ENCODE data around the gene SYNE1. TPM values are rescaled to one million over a fixed set of nuclear protein-coding genes. Genes with fewer than 3 reads are reported as not detected.

Gene SYNE1
- total RNA-seq, 1 donor from 2014 or later = 24.9 TPM

DNA sequence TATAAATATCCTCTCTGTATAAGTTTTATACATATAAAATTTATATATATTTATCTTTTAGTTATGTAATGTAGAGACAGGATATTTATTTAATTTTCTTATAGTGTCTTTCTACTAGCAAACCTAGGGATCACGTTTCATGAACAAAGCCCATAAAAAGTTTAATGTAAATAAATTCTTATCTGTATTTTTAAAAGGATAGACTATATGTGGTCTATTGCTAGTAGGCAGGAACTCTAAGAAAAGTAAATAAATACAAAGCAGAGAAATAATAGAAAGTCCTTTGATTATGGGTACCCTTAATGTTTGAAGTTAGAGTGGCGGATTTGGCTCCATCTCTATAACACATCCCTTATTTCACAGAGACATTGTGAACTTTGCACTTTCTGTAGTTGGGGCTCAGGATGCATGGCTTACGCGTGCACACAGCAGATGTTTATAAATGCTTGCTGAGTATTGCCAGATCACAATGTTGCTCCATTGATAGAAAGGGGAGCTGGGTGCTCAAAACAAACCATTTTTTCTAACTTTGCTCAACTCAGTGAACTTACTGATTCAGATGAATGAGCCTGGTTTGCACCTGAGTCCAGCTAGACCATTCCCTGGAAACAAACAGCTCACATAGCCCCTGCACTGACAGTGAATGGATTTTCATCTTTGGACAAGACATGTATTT lies 179.1 kb downstream of the SYNE1 start:
- Mint-ChIP-seq H3K27ac (ENCODE audit: unreplicated experiment) (no peak overlapping the region), H3K4me1 (peaks cover 4% of the 10 kb centered on the region)

DNA sequence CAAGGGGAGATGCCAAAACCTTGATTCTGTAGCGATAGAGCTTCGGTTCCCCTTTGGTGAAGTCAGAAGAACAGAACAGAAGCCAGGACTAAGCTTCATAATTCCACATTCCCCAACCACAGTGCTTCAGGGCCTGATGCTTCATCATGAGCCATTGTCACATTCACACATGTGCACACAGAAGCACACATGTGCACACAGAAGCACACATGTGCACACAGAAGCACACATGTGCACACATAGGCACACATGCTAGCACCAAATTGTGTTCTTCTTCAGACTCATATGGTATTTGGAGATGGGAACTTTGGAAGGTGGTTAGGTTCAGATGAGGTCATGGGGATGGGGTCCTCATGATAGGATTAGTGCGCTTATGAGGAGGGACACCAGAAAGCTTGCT lies 183.2 kb downstream of the SYNE1 start:
- no peak for DNase-seq (ENCODE audit: low read depth, low spot score)
- Mint-ChIP-seq H3K27ac (ENCODE audit: unreplicated experiment) (no peak overlapping the region), H3K27me3 (ENCODE audit: low read depth) (peaks cover 14% of the 10 kb centered on the region), H3K9me3 (no peaks in the 10 kb centered on the region), H3K36me3 (ENCODE audit: low read depth) (no peaks in the 10 kb centered on the region), H3K4me1 (peaks cover 4% of the 10 kb centered on the region), H3K4me3 (no peak overlapping the region)
- TF ChIP-seq, protein P1, sequence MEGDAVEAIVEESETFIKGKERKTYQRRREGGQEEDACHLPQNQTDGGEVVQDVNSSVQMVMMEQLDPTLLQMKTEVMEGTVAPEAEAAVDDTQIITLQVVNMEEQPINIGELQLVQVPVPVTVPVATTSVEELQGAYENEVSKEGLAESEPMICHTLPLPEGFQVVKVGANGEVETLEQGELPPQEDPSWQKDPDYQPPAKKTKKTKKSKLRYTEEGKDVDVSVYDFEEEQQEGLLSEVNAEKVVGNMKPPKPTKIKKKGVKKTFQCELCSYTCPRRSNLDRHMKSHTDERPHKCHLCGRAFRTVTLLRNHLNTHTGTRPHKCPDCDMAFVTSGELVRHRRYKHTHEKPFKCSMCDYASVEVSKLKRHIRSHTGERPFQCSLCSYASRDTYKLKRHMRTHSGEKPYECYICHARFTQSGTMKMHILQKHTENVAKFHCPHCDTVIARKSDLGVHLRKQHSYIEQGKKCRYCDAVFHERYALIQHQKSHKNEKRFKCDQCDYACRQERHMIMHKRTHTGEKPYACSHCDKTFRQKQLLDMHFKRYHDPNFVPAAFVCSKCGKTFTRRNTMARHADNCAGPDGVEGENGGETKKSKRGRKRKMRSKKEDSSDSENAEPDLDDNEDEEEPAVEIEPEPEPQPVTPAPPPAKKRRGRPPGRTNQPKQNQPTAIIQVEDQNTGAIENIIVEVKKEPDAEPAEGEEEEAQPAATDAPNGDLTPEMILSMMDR (conservative IDR thresholded peaks at IDR 0.05) = no peak

More for the DNA sequence above, 179.1 kb downstream of the SYNE1 start:
- no peak for DNase-seq (ENCODE audit: low read depth, low spot score)
- Mint-ChIP-seq H3K9me3 (no peaks in the 10 kb centered on the region), H3K36me3 (ENCODE audit: low read depth) (no peaks in the 10 kb centered on the region), H3K27me3 (ENCODE audit: low read depth) (peaks cover 14% of the 10 kb centered on the region), H3K4me3 (no peak overlapping the region)
- TF ChIP-seq, protein P1 (conservative IDR thresholded peaks at IDR 0.05) = no peak

DNA sequence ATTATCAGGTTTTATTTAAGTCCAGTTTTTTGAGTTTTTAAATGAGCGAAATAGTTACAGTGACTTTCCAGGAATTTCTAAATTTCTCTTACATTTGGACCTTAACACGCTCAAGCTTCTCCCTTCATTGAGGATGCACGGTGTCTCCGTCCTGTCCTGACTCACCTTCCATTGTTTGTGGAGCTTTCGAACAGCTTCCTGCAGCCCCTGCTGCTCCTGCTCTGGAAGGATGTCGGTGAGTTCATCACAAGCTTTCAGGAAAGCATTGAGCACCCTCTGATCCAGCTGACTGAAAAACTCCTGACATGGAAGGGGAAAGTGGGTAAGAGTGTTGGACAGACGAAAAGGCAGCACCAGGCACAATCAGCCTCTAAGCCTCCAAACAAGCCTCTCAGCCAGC lies 183.7 kb downstream of the SYNE1 start:
- no peak for DNase-seq (ENCODE audit: low read depth, low spot score)
- TF ChIP-seq, protein P1 (conservative IDR thresholded peaks at IDR 0.05) = no peak

DNA sequence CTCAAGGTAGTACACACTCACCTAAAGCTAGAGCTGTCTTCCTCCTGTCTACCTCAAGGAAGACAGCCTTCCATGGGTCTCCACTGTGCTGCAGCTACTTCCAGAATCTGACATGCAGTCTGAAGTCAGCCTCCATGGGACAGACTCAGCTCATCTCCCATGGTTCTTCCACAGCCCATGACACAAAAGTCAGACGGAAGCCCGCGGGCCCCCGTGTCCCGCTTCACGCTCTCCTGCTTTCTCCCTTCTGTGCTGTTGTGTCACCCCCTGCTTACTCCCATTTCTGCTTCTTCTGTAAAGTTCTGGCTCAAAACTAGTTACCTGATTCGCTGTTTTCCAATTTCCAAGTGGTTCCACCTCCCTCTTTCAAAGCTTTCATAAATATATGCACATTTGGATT lies 184.5 kb downstream of the SYNE1 start:
- Mint-ChIP-seq H3K27me3 (ENCODE audit: low read depth) (peaks cover 14% of the 10 kb centered on the region), H3K36me3 (ENCODE audit: low read depth) (no peaks in the 10 kb centered on the region), H3K9me3 (no peaks in the 10 kb centered on the region), H3K4me1 (no peaks in the 10 kb centered on the region), H3K4me3 (no peak overlapping the region), H3K27ac (ENCODE audit: unreplicated experiment) (no peak overlapping the region)
- TF ChIP-seq, protein P1 (conservative IDR thresholded peaks at IDR 0.05) = no peak
- DNase-seq (ENCODE audit: low read depth, low spot score) = no peak

More for the DNA sequence above, 183.7 kb downstream of the SYNE1 start:
- Mint-ChIP-seq H3K36me3 (ENCODE audit: low read depth) (no peaks in the 10 kb centered on the region), H3K4me3 (no peak overlapping the region), H3K27me3 (ENCODE audit: low read depth) (peaks cover 14% of the 10 kb centered on the region), H3K9me3 (no peaks in the 10 kb centered on the region), H3K4me1 (no peaks in the 10 kb centered on the region), H3K27ac (ENCODE audit: unreplicated experiment) (no peak overlapping the region)

DNA sequence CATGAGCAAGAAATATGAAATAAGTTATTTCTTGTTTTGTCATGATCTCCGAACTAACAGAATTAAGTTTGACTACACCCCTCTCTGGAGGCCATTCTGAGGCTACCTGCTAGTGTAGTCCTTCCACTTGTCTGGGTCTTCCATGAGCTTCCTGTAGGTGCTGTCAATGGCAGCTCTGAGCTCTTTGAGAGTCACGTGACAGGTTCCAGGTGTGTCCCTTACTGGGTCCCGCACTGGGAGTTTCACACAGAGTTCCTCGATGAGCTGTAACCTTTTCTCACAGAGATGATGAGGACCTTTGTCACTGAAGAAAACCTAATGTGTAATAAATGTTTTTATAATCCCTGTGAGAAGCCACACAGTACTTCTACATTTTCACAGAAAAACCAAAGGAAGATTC lies 186.6 kb downstream of the SYNE1 start:
- no peak overlapping the region for H3K27ac Mint-ChIP-seq (ENCODE audit: unreplicated experiment)
- H3K4me3 Mint-ChIP-seq = no peak overlapping the region
- no peaks in the 10 kb centered on the region for H3K4me1 Mint-ChIP-seq
- no peak for DNase-seq (ENCODE audit: low read depth, low spot score)
- H3K36me3 Mint-ChIP-seq (ENCODE audit: low read depth) = no peaks in the 10 kb centered on the region
- H3K9me3 Mint-ChIP-seq = no peaks in the 10 kb centered on the region
- TF ChIP-seq, protein P1 (conservative IDR thresholded peaks at IDR 0.05) = no peak
- H3K27me3 Mint-ChIP-seq (ENCODE audit: low read depth) = peaks cover 10% of the 10 kb centered on the region

All from neural crest cell (in vitro differentiated cells).